ENCODE results near the gene COL10A1.
"Not testable (repeated sequence)": the region's sequence is repeated elsewhere in the genome, so short reads cannot be mapped to it uniquely, and the experiment has no call there.

Gene COL10A1

GRCh38 chr6:116120430-116120829 is 5.5 kb downstream of the COL10A1 start:
- DNase-seq (ENCODE audit: low read depth): no peak

- DNase-seq (ENCODE audit: low read depth): no peak
These were observed 7.3 kb downstream of the COL10A1 start for GRCh38 chr6:116118608-116119007.

GRCh38 chr6:116115781-116116180 is 10.2 kb downstream of the COL10A1 start:
- no peak for DNase-seq (ENCODE audit: low read depth)

GRCh38 chr6:116113386-116113785 is 12.5 kb downstream of the COL10A1 start:
- DNase-seq (ENCODE audit: low read depth): no peak

GRCh38 chr6:116111552-116112528 is 14.1 kb downstream of the COL10A1 start:
- peak; percentile 26 for DNase-seq (ENCODE audit: low read depth)

- DNase-seq (ENCODE audit: low read depth): no peak
These were observed 17.1 kb downstream of the COL10A1 start for GRCh38 chr6:116108836-116109235.

- no peak for DNase-seq (ENCODE audit: low read depth)
These were observed 19.8 kb downstream of the COL10A1 start for GRCh38 chr6:116106146-116106545.

- DNase-seq (ENCODE audit: low read depth): no peak
These were observed 20.7 kb downstream of the COL10A1 start for GRCh38 chr6:116105247-116105646.

GRCh38 chr6:116104636-116105035 is 21.3 kb downstream of the COL10A1 start:
- no peak for DNase-seq (ENCODE audit: low read depth)

- no peak for DNase-seq (ENCODE audit: low read depth)
These were observed 23.1 kb downstream of the COL10A1 start for GRCh38 chr6:116102873-116103272.

- no peak for DNase-seq (ENCODE audit: low read depth)
These were observed 24.1 kb downstream of the COL10A1 start for GRCh38 chr6:116101790-116102189.

GRCh38 chr6:116101302-116101718 is 24.6 kb downstream of the COL10A1 start:
- no peak for DNase-seq (ENCODE audit: low read depth)

- peak; percentile 27 for DNase-seq (ENCODE audit: low read depth)
These were observed 25.3 kb downstream of the COL10A1 start, which contains the start of gene NT5DC1 for GRCh38 chr6:116100419-116101301. Gene NT5DC1 (plus strand): TSS chr6:116100853. CDS start chr6:116100931, 78 bp downstream.

- DNase-seq (ENCODE audit: low read depth): no peak
These were observed 26.9 kb downstream of the COL10A1 start for GRCh38 chr6:116099036-116099435.

- DNase-seq (ENCODE audit: low read depth): no peak
These were observed 28.7 kb downstream of the COL10A1 start for GRCh38 chr6:116096979-116097816.

GRCh38 chr6:116096048-116096759 is 29.7 kb downstream of the COL10A1 start:
- DNase-seq (ENCODE audit: low read depth): not testable (repeated sequence)

- no peak for DNase-seq (ENCODE audit: low read depth)
These were observed 31.9 kb downstream of the COL10A1 start for GRCh38 chr6:116094041-116094440.

GRCh38 chr6:116090251-116090650 is 35.7 kb downstream of the COL10A1 start:
- no peak for DNase-seq (ENCODE audit: low read depth)

- no peak for DNase-seq (ENCODE audit: low read depth)
These were observed 37.0 kb downstream of the COL10A1 start for GRCh38 chr6:116088946-116089345.

- no peak for DNase-seq (ENCODE audit: low read depth)
These were observed 38.4 kb downstream of the COL10A1 start for GRCh38 chr6:116087437-116088027.

GRCh38 chr6:116084284-116084683 is 41.6 kb downstream of the COL10A1 start:
- DNase-seq (ENCODE audit: low read depth): no peak

Measured in fibroblast of the conjunctiva (primary cell).